Thoracic aorta endothelial cell (primary cell): ENCODE results near the gene PRODH. TPM values are rescaled to one million over a fixed set of nuclear protein-coding genes. Genes with fewer than 3 reads are reported as not detected.

Source experiments
- total RNA-seq: library from RNA; depleted of rRNA; stranded (reverse); fragments of >200 nt; gene quantifications from 2 replicates; pipeline ENCODE4 v1.2.3, GENCODE V29; 2012

The PRODH gene
- total RNA-seq = 0.07 TPM in 1 of 2 replicates, not detected in the other

GRCh38 chr22:18935889-18936529 is at the start of gene PRODH:
TSS of gene PRODH (minus strand) at chr22:18936293. CDS start at chr22:18936287, 6 bp downstream.

GRCh38 chr22:18905540-18906409 is 30.3 kb downstream of the PRODH start, which contains the start of gene DGCR6:
TSS of gene DGCR6 (plus strand) at chr22:18906320. CDS start at chr22:18906375, 55 bp downstream.

Other genes with a start within 250 kb of the PRODH start
- gene DGCR6, start 30.0 kb downstream of the PRODH start, total RNA-seq = 0.13 and 0.29 TPM in 2 replicates
- gene DGCR2, start 186.1 kb upstream of the PRODH start, total RNA-seq = 34.8 and 40.1 TPM in 2 replicates
- not detected in 2 replicates for gene TSSK2, start 195.0 kb upstream of the PRODH start, total RNA-seq
- 16.2 and 18.4 TPM in 2 replicates for gene ESS2, start 208.4 kb upstream of the PRODH start, total RNA-seq
- not detected in 2 replicates for gene GSC2, start 214.0 kb upstream of the PRODH start, total RNA-seq
- gene SLC25A1, start 242.4 kb upstream of the PRODH start, total RNA-seq = 70.2 and 86.9 TPM in 2 replicates